Osteocyte (in vitro differentiated cells): ENCODE data around the gene SLC12A6. TPM values are rescaled to one million over a fixed set of nuclear protein-coding genes. Genes with fewer than 3 reads are reported as not detected.

ENCODE experiments used
- DNase-seq: peaks from one replicate; pipeline ENCODE4 v3.0.0; 2021; ENCODE audit warnings: mixed read lengths; ENCODE audit not compliant: unreplicated experiment; ENCODE audit errors: extremely low spot score
- H3K27ac Mint-ChIP-seq: one replicate; pipeline ENCODE4 v1.8.0; 2021; ENCODE audit warnings: mild to moderate bottlenecking, mixed read lengths; ENCODE audit not compliant: unreplicated experiment
- H3K27me3 Mint-ChIP-seq: one replicate; pipeline ENCODE4 v1.8.0; 2021; ENCODE audit warnings: mixed read lengths; ENCODE audit not compliant: unreplicated experiment
- H3K36me3 Mint-ChIP-seq: one replicate; pipeline ENCODE4 v1.8.0; 2021; ENCODE audit warnings: mixed read lengths; ENCODE audit not compliant: unreplicated experiment
- H3K4me1 Mint-ChIP-seq: one replicate; pipeline ENCODE4 v1.8.0; 2021; ENCODE audit warnings: mixed read lengths; ENCODE audit not compliant: unreplicated experiment
- H3K4me3 Mint-ChIP-seq: one replicate; pipeline ENCODE4 v1.8.0; 2021; ENCODE audit warnings: mild to moderate bottlenecking, moderate library complexity, mixed read lengths; ENCODE audit not compliant: unreplicated experiment
- H3K9me3 Mint-ChIP-seq: one replicate; pipeline ENCODE4 v1.8.0; 2021; ENCODE audit warnings: mixed read lengths; ENCODE audit not compliant: unreplicated experiment
- CTCF ChIP-seq: fragments of 200-600 bp; sonication (generic); IDR thresholded peaks from 2 replicates; pipeline ENCODE4 v1.5.0; 2021; ENCODE audit warnings: antibody characterized with exemption, mild to moderate bottlenecking, moderate library complexity
- total RNA-seq: library from RNA; stranded (reverse); gene quantifications from 2 replicates; pipeline ENCODE4 v1.2.1, GENCODE V29; 2021

SLC12A6 gene
- total RNA-seq, 1 donor from 2014 or later: 52.3 TPM

- TF ChIP-seq CTCF: no peak
- Mint-ChIP-seq H3K4me3 (no peak overlapping the region), H3K4me1 (peaks cover 21% of the 10 kb centered on the region), H3K27ac (no peak overlapping the region), H3K36me3 (peaks cover 14% of the 10 kb centered on the region), H3K27me3 (no peaks in the 10 kb centered on the region), H3K9me3 (peaks cover 3% of the 10 kb centered on the region)
- no peak for DNase-seq
Observed at GRCh38 chr15:34327906-34328305, 9.7 kb downstream of the SLC12A6 start.

- peaks cover 9% of the 10 kb centered on the region for H3K36me3 Mint-ChIP-seq
- H3K4me3 Mint-ChIP-seq: no peak overlapping the region
- DNase-seq: no peak
- no peak for TF ChIP-seq CTCF
- H3K27ac Mint-ChIP-seq: no peak overlapping the region
- peaks cover 14% of the 10 kb centered on the region for H3K4me1 Mint-ChIP-seq
- peaks cover 3% of the 10 kb centered on the region for H3K9me3 Mint-ChIP-seq
- H3K27me3 Mint-ChIP-seq: no peaks in the 10 kb centered on the region
Observed at GRCh38 chr15:34325368-34325767, 12.2 kb downstream of the SLC12A6 start.

- Mint-ChIP-seq H3K4me1 (peaks cover 11% of the 10 kb centered on the region), H3K27ac (no peak overlapping the region), H3K27me3 (no peaks in the 10 kb centered on the region), H3K9me3 (peaks cover 3% of the 10 kb centered on the region), H3K36me3 (peaks cover 9% of the 10 kb centered on the region), H3K4me3 (no peak overlapping the region)
- no peak for TF ChIP-seq CTCF
- DNase-seq: no peak
Observed at GRCh38 chr15:34324933-34325332, 12.6 kb downstream of the SLC12A6 start.

- Mint-ChIP-seq H3K9me3 (peaks cover 3% of the 10 kb centered on the region), H3K27me3 (no peaks in the 10 kb centered on the region), H3K36me3 (peaks cover 3% of the 10 kb centered on the region), H3K4me3 (no peak overlapping the region), H3K4me1 (peaks cover 11% of the 10 kb centered on the region), H3K27ac (no peak overlapping the region)
- no peak for TF ChIP-seq CTCF
- no peak for DNase-seq
Observed at GRCh38 chr15:34323217-34323616, 14.4 kb downstream of the SLC12A6 start.

GRCh38 chr15:34318277-34319079 lies 19.1 kb downstream of the SLC12A6 start:
- Mint-ChIP-seq H3K27me3 (no peaks in the 10 kb centered on the region), H3K4me1 (peaks cover 39% of the 10 kb centered on the region), H3K36me3 (peaks cover 16% of the 10 kb centered on the region), H3K27ac (peak overlapping the region; percentile 84), H3K4me3 (peak overlapping the region; percentile 77), H3K9me3 (peaks cover 3% of the 10 kb centered on the region)
- no peak for DNase-seq
- no peak for TF ChIP-seq CTCF
